ENCODE results near the gene SLC17A8.

Gene SLC17A8

DNA sequence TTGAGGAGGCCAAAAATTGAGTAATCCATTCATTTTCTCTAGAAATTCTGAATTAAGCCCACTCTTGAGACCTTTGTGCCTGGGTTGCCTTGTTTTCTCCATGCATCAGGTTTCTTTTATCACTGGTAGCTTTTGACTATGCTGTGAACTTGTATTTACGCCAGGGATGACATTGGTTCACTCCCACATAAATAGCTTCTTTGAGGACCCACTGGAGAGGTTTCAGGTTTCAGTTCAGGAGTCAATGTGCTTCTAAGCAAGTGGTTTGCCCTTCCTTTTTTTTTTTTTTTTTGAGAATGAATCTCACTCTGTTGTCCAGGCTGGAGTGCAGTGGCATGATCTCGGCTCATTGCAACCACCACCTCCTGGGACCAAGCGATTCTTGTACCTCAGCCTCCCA lies 10.2 kb upstream of the SLC17A8 start:
- Mint-ChIP-seq H3K4me3 (no peak overlapping the region), H3K4me1 (no peaks in the 10 kb centered on the region), H3K27me3 (no peaks in the 10 kb centered on the region), H3K9me3 (no peaks in the 10 kb centered on the region), H3K27ac (no peak overlapping the region), H3K36me3 (peaks cover 8% of the 10 kb centered on the region)
- CTCF ChIA-PET: interaction anchor here (1.0 kb wide), 1 partner anchor 112 kb away, joined by 3 read pairs; no protein-coding TSS in a partner anchor
- DNase-seq: no peak

DNA sequence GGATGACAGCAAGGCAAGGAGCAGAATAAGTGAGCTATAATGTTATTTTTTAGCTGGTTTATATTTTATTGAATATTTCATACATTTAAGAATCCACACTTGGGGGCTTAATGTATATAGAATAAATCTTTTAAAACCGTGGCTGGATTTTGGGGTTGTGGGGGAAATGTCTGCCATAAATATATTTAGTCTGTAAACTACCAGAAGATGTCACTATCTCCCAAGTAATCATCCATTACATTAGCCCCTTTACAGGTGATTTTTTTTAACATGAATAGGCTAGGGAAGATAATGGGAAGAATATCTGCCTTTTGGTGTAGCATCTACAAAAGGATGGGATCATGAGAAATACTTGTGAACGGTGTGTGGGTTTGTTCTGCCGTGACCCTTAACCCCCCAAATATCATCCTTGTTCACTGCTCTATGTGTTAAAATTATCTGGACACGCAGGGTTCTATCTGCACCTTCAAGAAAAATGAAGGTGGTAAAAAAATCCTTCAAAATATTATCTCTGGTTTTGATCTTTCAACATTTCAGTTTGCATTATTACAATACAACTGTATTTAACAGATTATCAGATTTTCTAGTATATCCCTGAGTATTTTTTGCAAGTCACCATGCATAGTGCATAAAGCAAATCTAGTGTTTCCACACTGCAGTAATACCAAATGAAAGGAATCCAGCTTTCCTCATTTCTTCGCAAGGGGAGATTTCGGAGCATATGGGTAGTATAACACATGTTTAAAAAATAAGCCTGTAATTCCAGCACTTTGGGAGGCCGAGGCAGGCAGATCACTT lies 8.0 kb upstream of the SLC17A8 start:
- no peak for DNase-seq
- Mint-ChIP-seq H3K4me3 (no peak overlapping the region), H3K27ac (no peak overlapping the region), H3K27me3 (peaks cover 4% of the 10 kb centered on the region), H3K4me1 (no peaks in the 10 kb centered on the region), H3K9me3 (no peaks in the 10 kb centered on the region), H3K36me3 (no peaks in the 10 kb centered on the region)
- CTCF ChIA-PET: interaction anchor here (1.1 to 2.0 kb wide), 2 partner anchors 114 to 323 kb away, joined by 3 to 7 read pairs; no protein-coding TSS in a partner anchor

DNA sequence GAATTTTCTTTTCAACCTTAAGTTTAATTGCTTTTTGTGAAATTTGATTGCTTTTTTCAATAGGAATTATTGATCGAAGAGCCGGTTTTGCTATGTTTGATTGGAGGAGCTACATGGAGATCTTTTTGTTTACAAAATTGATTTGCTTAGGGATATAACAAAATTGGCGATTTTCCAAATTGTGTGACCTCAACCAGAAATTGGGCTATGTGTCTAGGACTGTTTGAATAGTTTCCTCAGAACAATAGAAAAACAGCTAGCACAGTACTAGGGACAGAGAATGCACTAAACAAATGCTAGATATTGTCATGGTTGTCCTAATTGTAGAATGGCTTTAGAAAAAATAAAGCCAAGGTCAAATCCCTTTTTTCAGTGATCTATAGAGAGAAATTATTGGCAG lies 2.4 kb downstream of the SLC17A8 start:
- CTCF ChIA-PET: no interaction called here
- Mint-ChIP-seq H3K36me3 (no peaks in the 10 kb centered on the region), H3K27ac (no peak overlapping the region)

DNA sequence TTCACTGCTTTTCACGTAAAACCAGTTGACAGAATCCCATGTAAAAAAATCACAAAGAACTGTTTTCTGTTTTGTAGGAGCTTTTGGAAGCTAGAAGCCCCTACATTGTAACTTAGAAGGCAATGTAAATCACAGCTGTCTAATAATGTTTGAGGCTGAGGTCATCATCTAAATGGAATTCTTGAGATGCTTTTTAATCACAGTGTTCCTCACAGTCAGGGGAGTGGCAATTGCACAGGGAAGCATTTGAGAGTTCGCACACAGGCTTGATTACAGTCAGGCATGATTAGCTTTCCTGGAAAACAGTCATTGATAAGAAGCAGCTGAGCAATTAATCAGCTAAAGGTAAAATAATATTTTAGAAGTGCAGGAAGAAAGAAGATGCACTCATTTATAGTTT lies 2.9 kb downstream of the SLC17A8 start:
- Mint-ChIP-seq H3K36me3 (no peaks in the 10 kb centered on the region), H3K4me3 (no peak overlapping the region), H3K27ac (no peak overlapping the region), H3K4me1 (no peaks in the 10 kb centered on the region), H3K27me3 (peaks cover 29% of the 10 kb centered on the region), H3K9me3 (no peaks in the 10 kb centered on the region)
- CTCF ChIA-PET: no interaction called here
- DNase-seq: no peak

More for the DNA sequence above, 2.4 kb downstream of the SLC17A8 start:
- Mint-ChIP-seq H3K9me3 (no peaks in the 10 kb centered on the region), H3K4me3 (no peak overlapping the region), H3K4me1 (no peaks in the 10 kb centered on the region), H3K27me3 (peaks cover 29% of the 10 kb centered on the region)
- no peak for DNase-seq

DNA sequence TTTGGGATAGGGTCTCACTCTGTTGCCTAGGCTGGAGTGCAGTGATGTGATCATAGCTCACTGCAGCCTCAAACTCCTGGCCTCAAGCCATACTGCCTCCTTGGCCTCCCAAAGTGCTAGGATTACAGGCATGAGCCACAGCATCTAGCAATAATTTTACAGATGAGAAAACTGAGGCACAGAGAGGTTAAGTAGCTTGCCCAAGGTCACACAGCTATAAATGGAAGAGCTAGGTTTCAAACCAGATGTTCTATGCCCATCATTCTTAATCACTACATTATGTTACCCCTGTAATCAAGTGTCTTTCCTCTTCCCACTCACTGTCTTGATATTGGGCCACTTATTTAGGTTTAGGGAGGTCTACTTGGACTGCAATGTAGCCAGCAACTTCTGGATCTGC lies 3.6 kb downstream of the SLC17A8 start:
- no peaks in the 10 kb centered on the region for H3K36me3 Mint-ChIP-seq
- CTCF ChIA-PET: no interaction called here
- no peaks in the 10 kb centered on the region for H3K9me3 Mint-ChIP-seq
- H3K4me1 Mint-ChIP-seq: no peaks in the 10 kb centered on the region
- H3K27me3 Mint-ChIP-seq: peaks cover 29% of the 10 kb centered on the region
- no peak overlapping the region for H3K27ac Mint-ChIP-seq
- no peak overlapping the region for H3K4me3 Mint-ChIP-seq
- no peak for DNase-seq

DNA sequence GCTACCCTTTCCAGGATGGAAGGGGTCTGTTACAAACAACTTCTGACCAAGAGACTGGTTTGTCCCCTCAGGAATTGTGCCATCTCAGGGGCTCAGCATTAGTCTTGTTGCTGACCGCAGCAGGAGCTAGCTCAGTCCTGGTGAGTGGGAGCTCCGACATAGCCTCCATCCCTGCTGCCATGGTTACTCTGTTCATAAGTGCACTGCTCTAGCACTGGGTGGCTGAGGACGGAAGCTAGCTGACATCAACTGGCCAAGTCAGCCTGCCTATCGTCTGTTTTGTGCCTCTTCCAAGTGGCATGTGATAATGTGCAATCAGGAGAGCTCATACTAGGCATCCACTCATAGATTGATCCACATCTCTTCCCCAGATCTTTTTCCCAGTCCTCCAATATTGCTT lies 7.5 kb downstream of the SLC17A8 start:
- Mint-ChIP-seq H3K36me3 (no peaks in the 10 kb centered on the region), H3K27me3 (peaks cover 10% of the 10 kb centered on the region), H3K4me3 (no peak overlapping the region), H3K27ac (no peak overlapping the region), H3K4me1 (no peaks in the 10 kb centered on the region), H3K9me3 (no peaks in the 10 kb centered on the region)
- CTCF ChIA-PET: no interaction called here
- no peak for DNase-seq

DNA sequence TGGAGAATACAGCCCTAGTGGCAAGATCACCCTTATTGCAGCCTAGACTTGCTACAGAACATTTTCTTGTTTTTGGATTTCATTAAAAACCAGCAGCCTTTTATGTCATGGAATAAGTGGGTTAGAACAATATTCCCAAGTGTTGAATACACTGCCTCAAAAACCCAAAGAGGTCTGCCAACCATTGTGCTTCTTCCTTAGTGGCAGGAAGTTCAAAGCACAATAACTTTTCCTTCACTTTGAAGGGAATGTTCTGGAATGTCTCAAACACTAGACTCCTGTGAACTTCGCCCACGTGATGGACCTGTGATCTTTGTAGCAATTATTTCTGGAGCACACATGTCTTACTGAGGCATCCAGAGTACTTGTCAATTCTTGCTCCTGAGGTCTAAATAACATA lies 8.5 kb downstream of the SLC17A8 start:
- H3K36me3 Mint-ChIP-seq: no peaks in the 10 kb centered on the region
- H3K27me3 Mint-ChIP-seq: peaks cover 10% of the 10 kb centered on the region
- no peak overlapping the region for H3K4me3 Mint-ChIP-seq
- H3K9me3 Mint-ChIP-seq: no peaks in the 10 kb centered on the region
- no peak overlapping the region for H3K27ac Mint-ChIP-seq
- DNase-seq: no peak
- H3K4me1 Mint-ChIP-seq: no peaks in the 10 kb centered on the region
- CTCF ChIA-PET: no interaction called here

DNA sequence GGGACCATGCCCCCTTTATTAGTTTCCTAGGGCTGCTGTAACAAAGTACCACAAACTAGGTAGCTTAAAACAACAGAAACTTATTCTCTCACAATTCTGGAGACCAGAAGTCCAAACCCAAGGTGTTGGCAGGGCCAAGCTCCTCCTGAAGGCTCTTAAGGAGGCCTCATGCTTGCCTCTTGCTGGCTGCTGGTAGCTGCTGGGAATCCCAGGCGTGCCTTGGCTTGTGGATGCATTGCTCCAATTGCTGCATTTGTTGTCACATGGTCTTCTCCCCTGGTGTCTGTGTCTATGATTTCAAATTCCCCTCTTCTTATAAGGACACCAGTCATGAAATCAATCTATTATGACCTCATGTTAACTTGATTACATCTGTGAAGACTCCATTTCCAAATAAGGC lies 11.2 kb downstream of the SLC17A8 start:
- Mint-ChIP-seq H3K4me1 (no peaks in the 10 kb centered on the region), H3K27me3 (peaks cover 11% of the 10 kb centered on the region), H3K9me3 (no peaks in the 10 kb centered on the region), H3K27ac (no peak overlapping the region), H3K36me3 (no peaks in the 10 kb centered on the region), H3K4me3 (no peak overlapping the region)
- DNase-seq: no peak
- CTCF ChIA-PET: no interaction called here

DNA sequence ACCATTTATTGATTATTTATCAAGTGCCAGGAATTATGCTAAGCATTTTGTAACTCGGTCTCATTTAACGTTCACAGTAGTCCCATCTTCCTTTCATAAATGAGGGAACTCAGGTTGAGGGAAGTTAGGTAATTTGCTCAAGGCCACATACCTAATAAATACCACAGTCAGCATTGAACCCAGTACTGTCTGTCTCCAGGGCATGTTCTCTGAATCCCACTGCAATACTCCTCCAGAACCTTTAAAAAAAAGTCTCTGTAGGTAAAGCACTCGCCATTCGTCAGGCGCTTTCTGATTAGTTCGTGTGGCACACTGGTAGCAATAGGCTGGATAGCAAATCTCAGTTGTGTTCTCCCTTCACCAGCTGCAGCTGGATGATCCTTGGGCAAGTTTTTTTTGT lies 14.3 kb downstream of the SLC17A8 start:
- Mint-ChIP-seq H3K27me3 (peaks cover 12% of the 10 kb centered on the region), H3K36me3 (no peaks in the 10 kb centered on the region), H3K4me3 (no peak overlapping the region), H3K27ac (no peak overlapping the region), H3K4me1 (no peaks in the 10 kb centered on the region), H3K9me3 (no peaks in the 10 kb centered on the region)
- no peak for DNase-seq
- CTCF ChIA-PET: no interaction called here

DNA sequence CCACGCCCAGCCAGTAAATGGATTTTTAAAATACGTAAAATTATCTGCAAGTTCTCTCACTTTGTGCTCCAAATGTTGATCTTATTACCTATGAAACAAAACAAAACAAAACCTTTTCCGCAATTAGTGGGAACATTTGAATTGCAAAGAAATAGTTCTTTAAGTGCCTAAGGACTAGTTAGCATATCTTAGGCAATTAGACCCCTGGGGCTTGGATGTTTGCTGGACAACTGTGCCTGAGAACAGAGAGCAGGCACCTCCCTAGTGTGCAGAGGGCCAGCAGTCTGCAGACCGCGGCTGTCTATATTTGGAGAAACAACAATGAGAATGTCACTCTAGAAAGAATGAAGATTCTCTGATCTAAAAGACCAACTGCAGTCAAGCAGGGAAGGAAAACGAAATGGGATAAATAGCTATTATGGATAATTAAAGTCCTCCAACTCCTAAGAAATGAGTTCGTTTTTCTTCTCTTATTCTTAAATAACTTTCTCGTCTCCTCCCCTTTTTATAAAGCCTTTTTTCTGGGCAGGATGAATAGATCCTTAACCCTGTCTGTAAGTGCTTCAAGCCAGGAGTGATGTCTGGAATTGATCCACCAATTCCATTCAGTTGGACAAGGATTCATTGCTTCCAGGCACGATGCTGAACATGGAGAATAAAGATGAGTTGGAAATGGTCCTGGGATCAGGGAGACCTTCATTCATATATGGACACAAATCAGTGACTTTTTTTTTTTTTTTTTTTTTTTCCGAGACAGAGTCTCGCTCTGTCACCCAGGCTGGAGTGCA lies 16.2 kb downstream of the SLC17A8 start:
- H3K4me3 Mint-ChIP-seq: no peak overlapping the region
- DNase-seq: no peak
- H3K4me1 Mint-ChIP-seq: no peaks in the 10 kb centered on the region
- no peak overlapping the region for H3K27ac Mint-ChIP-seq
- H3K27me3 Mint-ChIP-seq: peaks cover 12% of the 10 kb centered on the region
- H3K9me3 Mint-ChIP-seq: no peaks in the 10 kb centered on the region
- CTCF ChIA-PET: no interaction called here
- no peaks in the 10 kb centered on the region for H3K36me3 Mint-ChIP-seq

DNA sequence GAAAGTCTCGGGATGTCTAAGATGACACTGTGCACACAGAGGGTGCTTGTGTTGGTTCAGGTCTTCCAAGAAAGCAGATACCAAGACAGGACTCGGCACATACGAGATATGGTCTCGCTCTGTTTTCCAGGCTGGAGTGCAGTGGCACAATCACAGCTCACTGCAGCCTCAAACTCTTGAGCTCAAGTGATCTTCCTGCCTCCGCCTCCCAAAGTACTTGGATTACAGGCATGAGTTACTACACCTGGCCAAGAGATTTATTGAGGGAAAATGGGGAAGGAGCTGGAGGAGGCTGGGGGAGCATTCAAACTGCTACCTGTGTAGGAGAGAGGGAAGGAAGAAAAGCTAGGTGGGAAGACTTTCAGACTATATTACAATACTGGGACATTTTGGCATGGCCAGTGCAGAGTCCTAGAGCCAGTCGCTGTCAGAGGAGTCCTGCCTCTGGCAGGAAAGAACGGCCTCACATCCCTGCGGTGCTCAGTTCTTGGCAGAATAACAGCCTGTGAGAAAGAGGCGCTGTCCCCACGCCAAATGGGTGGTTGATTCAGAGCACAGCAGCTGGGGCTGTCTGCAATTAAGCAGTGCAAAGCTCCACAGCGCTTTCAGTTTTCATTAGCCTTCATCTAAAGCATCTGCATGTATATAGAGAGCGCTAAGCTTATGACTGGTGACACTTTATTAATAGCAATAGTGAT lies 18.3 kb downstream of the SLC17A8 start:
- no peaks in the 10 kb centered on the region for H3K9me3 Mint-ChIP-seq
- no peaks in the 10 kb centered on the region for H3K36me3 Mint-ChIP-seq
- CTCF ChIA-PET: no interaction called here
- DNase-seq: no peak
- H3K4me3 Mint-ChIP-seq: no peak overlapping the region
- H3K27ac Mint-ChIP-seq: no peak overlapping the region
- peaks cover 12% of the 10 kb centered on the region for H3K27me3 Mint-ChIP-seq
- H3K4me1 Mint-ChIP-seq: no peaks in the 10 kb centered on the region

DNA sequence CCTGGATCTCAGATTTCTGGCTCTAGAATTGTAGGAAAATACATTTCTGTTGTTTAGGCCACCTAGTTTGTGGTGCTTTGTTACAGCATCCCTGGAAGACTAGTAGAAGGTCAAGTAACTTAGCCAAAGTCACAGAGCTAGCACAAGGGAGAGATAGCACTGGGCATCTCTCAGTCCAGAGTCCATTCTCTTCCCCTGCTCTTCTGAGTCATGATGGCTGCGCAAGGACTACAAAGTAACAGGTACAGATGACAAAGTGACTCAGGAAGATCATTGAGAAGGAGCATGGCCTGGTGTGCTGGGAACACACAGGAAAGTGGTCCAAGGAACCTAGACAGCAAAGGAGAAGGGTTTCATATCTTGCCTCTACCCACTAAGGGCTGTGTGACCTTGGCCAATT lies 19.3 kb downstream of the SLC17A8 start:
- no peak for DNase-seq
- Mint-ChIP-seq H3K4me3 (no peak overlapping the region), H3K36me3 (no peaks in the 10 kb centered on the region), H3K27me3 (peaks cover 12% of the 10 kb centered on the region), H3K9me3 (no peaks in the 10 kb centered on the region), H3K4me1 (no peaks in the 10 kb centered on the region), H3K27ac (no peak overlapping the region)
- CTCF ChIA-PET: no interaction called here

DNA sequence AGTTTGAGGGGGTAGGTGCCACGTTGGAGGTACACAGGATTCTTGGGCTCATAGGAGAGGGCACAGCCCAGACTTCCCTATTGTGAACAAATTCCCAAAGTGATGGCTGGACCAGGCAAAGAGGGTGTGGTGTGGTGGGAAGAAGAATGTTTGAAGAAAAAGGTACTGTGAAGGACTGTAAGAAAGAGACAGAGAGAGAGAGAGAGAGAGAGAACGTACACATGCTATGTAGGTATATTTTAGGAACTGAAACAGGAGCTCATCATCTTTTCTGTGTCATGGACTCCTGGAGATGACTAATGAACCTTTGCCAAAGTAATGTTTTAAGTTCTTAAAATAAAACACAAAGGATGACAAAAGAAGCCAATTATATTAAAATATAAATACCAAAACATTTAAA lies 24.5 kb downstream of the SLC17A8 start:
- no peaks in the 10 kb centered on the region for H3K9me3 Mint-ChIP-seq
- H3K4me1 Mint-ChIP-seq: no peaks in the 10 kb centered on the region
- DNase-seq: no peak
- no peak overlapping the region for H3K27ac Mint-ChIP-seq
- CTCF ChIA-PET: interaction anchor here (0.6 kb wide), 1 partner anchor 51 kb away, joined by 3 read pairs; no protein-coding TSS in a partner anchor
- H3K27me3 Mint-ChIP-seq: peaks cover 5% of the 10 kb centered on the region
- no peaks in the 10 kb centered on the region for H3K36me3 Mint-ChIP-seq
- no peak overlapping the region for H3K4me3 Mint-ChIP-seq

DNA sequence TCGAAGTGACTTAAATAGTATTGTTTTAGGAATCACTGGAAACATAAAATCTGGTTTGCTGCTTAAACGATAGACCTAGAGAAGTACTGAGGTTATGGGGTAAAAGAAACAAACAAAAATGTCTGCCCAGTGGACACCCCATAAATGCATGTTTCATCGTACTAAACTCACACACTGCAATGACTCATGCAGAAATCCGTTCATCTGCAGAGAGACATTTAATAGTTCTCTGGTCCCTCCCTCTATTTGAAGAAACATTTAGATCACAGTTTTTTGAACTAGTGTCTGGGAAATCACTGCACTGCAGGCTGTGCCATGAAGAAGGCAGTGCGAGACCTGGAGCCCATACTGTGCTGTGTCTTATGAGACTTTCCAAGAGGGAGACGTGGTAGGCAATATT lies 25.5 kb downstream of the SLC17A8 start:
- peaks cover 5% of the 10 kb centered on the region for H3K27me3 Mint-ChIP-seq
- DNase-seq: no peak
- no peak overlapping the region for H3K27ac Mint-ChIP-seq
- CTCF ChIA-PET: no interaction called here
- no peaks in the 10 kb centered on the region for H3K36me3 Mint-ChIP-seq
- H3K4me3 Mint-ChIP-seq: no peak overlapping the region
- no peaks in the 10 kb centered on the region for H3K9me3 Mint-ChIP-seq
- H3K4me1 Mint-ChIP-seq: no peaks in the 10 kb centered on the region

All from activated naive CD4-positive, alpha-beta T cell treated with anti-CD3 and anti-CD28 coated beads, Interleukin-2, amount 10 ng/mL, durations not matched to agents 7 days and 5 days (primary cell).